CD4-positive, alpha-beta T cell treated with Interleukin-2 at 100 ng/mL for 4 hours (primary cell): ENCODE results near the gene GNB5.

Experiments used
- DNase-seq: peaks from one replicate; pipeline ENCODE4 v3.0.0-alpha.2; 2020; ENCODE audit warnings: low spot score

Gene GNB5

GRCh38 chr15:52140646-52141045 lies 50.5 kb downstream of the GNB5 start:
- DNase-seq = no peak

GRCh38 chr15:52139599-52140462 lies 51.4 kb downstream of the GNB5 start:
- peak; percentile 60 for DNase-seq

GRCh38 chr15:52137432-52138357 lies 53.5 kb downstream of the GNB5 start:
- DNase-seq = no peak

- DNase-seq = no peak
Observed at GRCh38 chr15:52136442-52136980, 54.7 kb downstream of the GNB5 start.

GRCh38 chr15:52134502-52135144 lies 56.6 kb downstream of the GNB5 start:
- no peak for DNase-seq

- DNase-seq = no peak
Observed at GRCh38 chr15:52133510-52134220, 57.5 kb downstream of the GNB5 start.

- DNase-seq = no peak
Observed at GRCh38 chr15:52132066-52132465, 59.1 kb downstream of the GNB5 start.

- no peak for DNase-seq
Observed at GRCh38 chr15:52128568-52128967, 62.6 kb downstream of the GNB5 start.

- DNase-seq = no peak
Observed at GRCh38 chr15:52124270-52124880, 66.8 kb downstream of the GNB5 start.

GRCh38 chr15:52121896-52122295 lies 69.3 kb downstream of the GNB5 start:
- no peak for DNase-seq

GRCh38 chr15:52121006-52121405 lies 70.2 kb downstream of the GNB5 start:
- DNase-seq = no peak

GRCh38 chr15:52120488-52120887 lies 70.7 kb downstream of the GNB5 start:
- no peak for DNase-seq

GRCh38 chr15:52118969-52119749 lies 72.0 kb downstream of the GNB5 start:
- DNase-seq = no peak

- DNase-seq = no peak
Observed at GRCh38 chr15:52117549-52117948, 73.6 kb downstream of the GNB5 start.

GRCh38 chr15:52115598-52116427 lies 75.4 kb downstream of the GNB5 start:
- no peak for DNase-seq

GRCh38 chr15:52114261-52115055 lies 76.7 kb downstream of the GNB5 start:
- DNase-seq = no peak

GRCh38 chr15:52113708-52114107 lies 77.5 kb downstream of the GNB5 start:
- DNase-seq = no peak

- DNase-seq = no peak
Observed at GRCh38 chr15:52113235-52113634, 78.0 kb downstream of the GNB5 start.
